ENCODE measurements around the gene DNHD1.

Gene DNHD1

GRCh38 chr11:6497069-6497839, at the start of gene DNHD1:
Gene DNHD1 (plus strand): TSS chr11:6497280. CDS start chr11:6498216, 936 bp downstream.
- DNase-seq, result peak; percentile 21

- no peak for DNase-seq
Observed at GRCh38 chr11:6448574-6448973, 48.5 kb upstream of the DNHD1 start.

- no peak for DNase-seq
Observed at GRCh38 chr11:6452219-6452618, 44.9 kb upstream of the DNHD1 start.

GRCh38 chr11:6453152-6453551, 43.9 kb upstream of the DNHD1 start:
- no peak for DNase-seq

GRCh38 chr11:6455070-6455469, 42.0 kb upstream of the DNHD1 start:
- DNase-seq, result no peak

GRCh38 chr11:6456361-6457073, 40.6 kb upstream of the DNHD1 start:
- DNase-seq, result no peak

GRCh38 chr11:6457581-6458320, 39.3 kb upstream of the DNHD1 start:
- no peak for DNase-seq

GRCh38 chr11:6458352-6459098, 38.6 kb upstream of the DNHD1 start:
- DNase-seq, result no peak

- no peak for DNase-seq
Observed at GRCh38 chr11:6459099-6459450, 38.0 kb upstream of the DNHD1 start.

- peak; percentile 95 for DNase-seq
Observed at GRCh38 chr11:6468712-6469495, 28.2 kb upstream of the DNHD1 start.

- no peak for DNase-seq
Observed at GRCh38 chr11:6469599-6469998, 27.5 kb upstream of the DNHD1 start.

GRCh38 chr11:6472934-6473333, 24.1 kb upstream of the DNHD1 start:
- DNase-seq, result peak; percentile 26

- peak; percentile 94 for DNase-seq
Observed at GRCh38 chr11:6473451-6474412, 23.3 kb upstream of the DNHD1 start, which contains the start of gene TRIM3. Gene TRIM3 (minus strand): TSS chr11:6473941. CDS start chr11:6465695, 8,246 bp downstream.

GRCh38 chr11:6474413-6474792, 22.7 kb upstream of the DNHD1 start:
- DNase-seq, result no peak

GRCh38 chr11:6474806-6475500, 22.1 kb upstream of the DNHD1 start:
- no peak for DNase-seq

- DNase-seq, result no peak
Observed at GRCh38 chr11:6475936-6476335, 21.1 kb upstream of the DNHD1 start.

GRCh38 chr11:6476571-6476970, 20.5 kb upstream of the DNHD1 start:
- no peak for DNase-seq

GRCh38 chr11:6480299-6480914, 16.7 kb upstream of the DNHD1 start:
- no peak for DNase-seq

Measured in eye (tissue), 1 donor.